H1 (cell line): ENCODE measurements around the gene GXYLT2. TPM values are rescaled to one million over a fixed set of nuclear protein-coding genes. Genes with fewer than 3 reads are reported as not detected.

Source experiments
- CTCF ChIA-PET: fragments of 300-600 bp; sonication (Branson Sonifier 250); formaldehyde crosslinking; loops from one replicate; lab custom pipeline; 2021; ENCODE audit not compliant: partially characterized antibody; lab: Charles Lee
- POLR2A ChIA-PET: fragments of 300-600 bp; sonication (Branson Sonifier 250); formaldehyde crosslinking; loops from one replicate; lab custom pipeline; 2021; ENCODE audit warnings: inconsistent platforms; ENCODE audit not compliant: partially characterized antibody; lab: Charles Lee
- DNase-seq, 2 experiments: peaks; one replicate each; pipeline versions ENCODE4 v3.0.0 to v3.0.0-alpha.2; 2010 to 2022; ENCODE audit warnings: low spot score in 2 of 2, low read depth in 1 of 2, mixed read lengths in 1 of 2
- FAIRE-seq: peaks from 2 replicates; lab custom pipeline; 2011; peaks lifted over from hg19 to GRCh38; lab: Jason Lieb, UNC
- H2AFZ ChIP-seq: 2 replicates; pipeline ENCODE4 v1.8.1; 2012; ENCODE audit warnings: low read length, inconsistent platforms
- H2AK5ac ChIP-seq: 2 replicates; pipeline ENCODE4 v1.6.1; 2013; ENCODE audit warnings: low read depth, low read length
- H2BK120ac ChIP-seq: replicated peaks from 2 replicates; pipeline ENCODE3; 2013; ENCODE audit warnings: low read depth, low read length, inconsistent platforms
- H2BK12ac ChIP-seq: 2 replicates; pipeline ENCODE4 v1.6.1; 2013; ENCODE audit warnings: low read depth, low read length
- H2BK15ac ChIP-seq: 2 replicates; pipeline ENCODE4 v1.6.1; 2013; ENCODE audit warnings: low read length
- H2BK20ac ChIP-seq: 2 replicates; pipeline ENCODE4 v1.6.1; 2013; ENCODE audit warnings: low read length
- H2BK5ac ChIP-seq: 2 replicates; pipeline ENCODE4 v1.6.1; 2013; ENCODE audit warnings: low read depth, low read length
- H3K14ac ChIP-seq: 2 replicates; pipeline ENCODE4 v1.6.1; 2013; ENCODE audit warnings: inconsistent platforms; ENCODE audit not compliant: insufficient read length
- H3K18ac ChIP-seq: 2 replicates; pipeline ENCODE4 v1.6.1; 2013; ENCODE audit warnings: low read length; ENCODE audit errors: extremely low read depth
- H3K23ac ChIP-seq: 2 replicates; pipeline ENCODE4 v1.6.1; 2013; ENCODE audit warnings: inconsistent platforms; ENCODE audit not compliant: insufficient read length
- H3K23me2 ChIP-seq: 2 replicates; pipeline ENCODE4 v1.6.1; 2013; ENCODE audit warnings: low read depth, low read length
- H3K27ac ChIP-seq: 2 replicates; pipeline ENCODE4 v1.6.1; 2011; ENCODE audit warnings: low read depth, low read length, inconsistent platforms
- H3K27me3 ChIP-seq, 4 experiments: replicated peaks in 1 of 4; 1 replicate in 1 of 4; 2 replicates in 3 of 4; pipeline versions ENCODE4 v1.6.1 to v1.8.1; 2011 to 2013; ENCODE audit warnings: low read length in 3 of 4, mild to moderate bottlenecking in 3 of 4, inconsistent platforms in 2 of 4, mixed read lengths in 2 of 4, moderate library complexity in 1 of 4; ENCODE audit not compliant: control insufficient read depth in 3 of 4, insufficient read depth in 3 of 4; ENCODE audit errors: extremely low read depth in 1 of 4
- H3K36me3 ChIP-seq, 4 experiments: 2 replicates each; pipeline versions ENCODE4 v1.6.1 to v1.8.1; 2011 to 2013; ENCODE audit warnings: mild to moderate bottlenecking in 4 of 4, low read length in 3 of 4, moderate library complexity in 2 of 4, control low read depth in 1 of 4, inconsistent platforms in 1 of 4; ENCODE audit not compliant: insufficient read depth in 4 of 4, control insufficient read depth in 2 of 4
- H3K4ac ChIP-seq: replicated peaks from 2 replicates; pipeline ENCODE3; 2013; ENCODE audit warnings: low read length, low read depth, mixed read lengths, inconsistent platforms; ENCODE audit not compliant: insufficient read length
- H3K4me1 ChIP-seq, 4 experiments: replicated peaks in 1 of 4; 1 replicate in 1 of 4; 2 replicates in 3 of 4; pipeline versions ENCODE4 v1.6.1 to v1.8.1; 2011 to 2013; ENCODE audit warnings: low read length in 3 of 4, inconsistent platforms in 2 of 4, mixed read lengths in 1 of 4; ENCODE audit not compliant: insufficient read depth in 4 of 4, control insufficient read depth in 3 of 4
- H3K4me2 ChIP-seq, 2 experiments: 2 replicates each; pipeline versions ENCODE4 v1.6.1 to v1.8.1; 2011 to 2013; ENCODE audit warnings: low read depth in 2 of 2, low read length in 2 of 2, control low read depth in 1 of 2, inconsistent platforms in 1 of 2, mild to moderate bottlenecking in 1 of 2; ENCODE audit not compliant: insufficient read depth in 1 of 2
- H3K4me3 ChIP-seq, 4 experiments: fragments of 200-600, 300-600 bp in 1 of 4; sonication (generic), shearing (Covaris generic), sonication (Bioruptor Twin) in 1 of 4; 2 replicates each; pipeline versions ENCODE4 v1.5.1 to v1.8.1; 2011 to 2016; ENCODE audit warnings: low read length in 4 of 4, low read depth in 3 of 4, control low read depth in 2 of 4, inconsistent platforms in 2 of 4, mild to moderate bottlenecking in 2 of 4, mixed read lengths in 1 of 4, moderate library complexity in 1 of 4; ENCODE audit not compliant: insufficient read depth in 2 of 4; ENCODE audit errors: extremely low read depth in 1 of 4
- H3K56ac ChIP-seq: replicated peaks from 2 replicates; pipeline ENCODE3; 2013; ENCODE audit warnings: low read depth, mild to moderate bottlenecking, mixed read lengths, low read length, inconsistent platforms; ENCODE audit not compliant: insufficient read length
- H3K79me1 ChIP-seq: 2 replicates; pipeline ENCODE4 v1.6.1; 2013; ENCODE audit warnings: low read depth, low read length, control low read depth
- H3K79me2 ChIP-seq, 2 experiments: 2 replicates each; pipeline versions ENCODE4 v1.6.1 to v1.8.1; 2012 to 2013; ENCODE audit warnings: low read length in 2 of 2, mild to moderate bottlenecking in 2 of 2, inconsistent platforms in 1 of 2; ENCODE audit not compliant: insufficient read depth in 2 of 2, control insufficient read depth in 1 of 2
- H3K9ac ChIP-seq, 4 experiments: replicated peaks in 1 of 4; 1 replicate in 1 of 4; 2 replicates in 3 of 4; pipeline versions ENCODE4 v1.6.1 to v1.8.1; 2011 to 2013; ENCODE audit warnings: low read depth in 3 of 4, low read length in 3 of 4, control low read depth in 2 of 4, mild to moderate bottlenecking in 2 of 4, moderate library complexity in 2 of 4, inconsistent platforms in 1 of 4; ENCODE audit errors: extremely low read depth in 1 of 4
- H3K9me3 ChIP-seq, 2 experiments: 2 replicates each; pipeline versions ENCODE4 v1.6.1 to v1.8.1; 2012 to 2013; ENCODE audit warnings: mild to moderate bottlenecking in 2 of 2, moderate library complexity in 2 of 2, control low read depth in 1 of 2, inconsistent platforms in 1 of 2, low read depth in 1 of 2, low read length in 1 of 2, mixed read lengths in 1 of 2; ENCODE audit not compliant: insufficient read depth in 2 of 2
- H4K20me1 ChIP-seq, 2 experiments: replicated peaks in 1 of 2; 2 replicates each; pipeline versions ENCODE3 to v1.8.1; 2011 to 2013; ENCODE audit warnings: inconsistent platforms in 2 of 2, low read length in 2 of 2, mild to moderate bottlenecking in 1 of 2; ENCODE audit not compliant: insufficient read depth in 2 of 2, control insufficient read depth in 1 of 2
- H4K5ac ChIP-seq: 2 replicates; pipeline ENCODE4 v1.6.1; 2013; ENCODE audit warnings: low read length, low read depth, mixed read lengths, inconsistent platforms; ENCODE audit not compliant: insufficient read length
- H4K8ac ChIP-seq: 2 replicates; pipeline ENCODE4 v1.8.0; 2013; ENCODE audit warnings: mild to moderate bottlenecking, moderate library complexity, low read length, inconsistent platforms; ENCODE audit not compliant: insufficient read depth; ENCODE audit errors: extremely low read depth
- H4K91ac ChIP-seq: replicated peaks from 2 replicates; pipeline ENCODE3; 2013; ENCODE audit warnings: low read length, mixed read lengths, inconsistent platforms; ENCODE audit not compliant: insufficient read length
- NANOG ChIP-seq: IDR thresholded peaks from 2 replicates; pipeline ENCODE4 v1.6.1; 2011; ENCODE audit warnings: low read length, low read depth, mild to moderate bottlenecking, inconsistent platforms; ENCODE audit not compliant: insufficient read depth, poor library complexity, severe bottlenecking
- SIX5 ChIP-seq: IDR thresholded peaks from 2 replicates; pipeline ENCODE4 v1.6.1; 2011; ENCODE audit warnings: mild to moderate bottlenecking, low read depth, low read length
- whole genome bisulfite sequencing, 2 experiments: shearing (Covaris generic) in 1 of 2; methylation state at CpG; one replicate each; pipeline versions ENCODE4 v1.1.6 to v1.1.7; 2013 to 2015; ENCODE audit warnings: low lambda C conversion rate in 2 of 2, mixed read lengths in 2 of 2, inconsistent platforms in 1 of 2, low coverage in 1 of 2, missing lambda C conversion rate in 1 of 2; ENCODE audit not compliant: insufficient replicate concordance in 2 of 2, insufficient coverage in 1 of 2, insufficient read length in 1 of 2; ENCODE audit errors: extremely low coverage in 1 of 2, missing lambda C conversion rate in 1 of 2; 5-methylcytosine and 5-hydroxymethylcytosine counted together
- polyA plus RNA-seq, 7 experiments: library from polyadenylated mRNA; depleted of rRNA in 3 of 7; stranded (reverse) in 5 of 7; unstranded in 2 of 7; fragments of >200 nt in 5 of 7; fragments of 200-250 nt in 2 of 7; gene quantifications; 1 replicate in 5 of 7; 2 replicates in 1 of 7; 4 replicates in 1 of 7; pipeline versions ENCODE4 v1.2.1 to v1.2.3, GENCODE V29; 2011 to 2013; ENCODE audit warnings: missing spikeins in 2 of 7, mixed read lengths in 2 of 7
- total RNA-seq: library from RNA; stranded (reverse); fragmentation: NEBNext Ultra II Directional; extraction: Animal tissue kit (Norgen Biotek cat#: 25700); gene quantifications from 2 replicates; pipeline ENCODE4 v1.2.1, GENCODE V29; 2021

GXYLT2 gene
- total and polyA plus RNA-seq, 2 of the 8 experiments (the other 6 are each of a cell fraction or from before 2014, with no cell fraction given): 1.8 to 5.6 TPM

DNA sequence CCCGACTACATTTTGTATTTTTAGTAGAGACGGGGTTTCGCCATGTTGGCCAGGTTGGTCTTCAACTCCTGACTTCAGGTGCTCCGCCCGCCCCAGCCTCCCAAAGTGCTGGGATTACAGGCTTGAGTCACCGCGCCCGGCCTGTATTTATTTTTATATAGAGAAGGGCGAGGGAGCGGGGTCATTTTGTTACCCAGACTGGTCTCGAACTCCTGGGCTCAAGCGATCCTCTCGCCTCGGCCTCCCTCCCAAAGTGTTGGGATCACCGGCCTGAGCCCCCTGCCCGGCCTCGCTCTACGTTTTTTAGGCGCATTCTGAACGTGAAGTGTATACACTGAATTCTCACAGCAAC is 108.3 kb downstream of the GXYLT2 start:
- Histone ChIP-seq H4K20me1 (peaks cover 18% of the 10 kb centered on the region in 2 experiments), H4K91ac (peak overlapping the region; percentile 88), H3K79me1 (no peaks in the 10 kb centered on the region), H3K27ac (peak overlapping the region; percentile 98; the same call in 1 of the 2 replicates), H3K79me2 (peaks cover 29 to 40% of the 10 kb centered on the region in 2 experiments), H3K14ac (no peak overlapping the region), H2BK20ac (no peak overlapping the region), H2AFZ (peak overlapping the region; percentile 90), H3K9ac (peak overlapping the region; percentile 35 to 95 (median 92)), H2BK12ac (peak overlapping the region; percentile 88; the same call in 1 of the 2 replicates), H3K18ac (peak overlapping the region; percentile 99), H3K23me2 (0 out of 2 replicates have a peak, but pooled peaks cover 4% of the 10 kb centered on the region), H3K4ac (peak overlapping the region; percentile 94), H2AK5ac (peak overlapping the region; percentile 76; the same call in 1 of the 2 replicates), H3K56ac (no peak overlapping the region), H3K4me3 (peak overlapping the region; percentile 89 to 100 (median 95); a peak in 7 of 8 replicates), H2BK5ac (peak overlapping the region; percentile 96), H3K23ac (no peak overlapping the region), H2BK15ac (peak overlapping the region; percentile 98; the same call in 1 of the 2 replicates), H3K27me3 (no peaks in the 10 kb centered on the region), H3K9me3 (no peaks in the 10 kb centered on the region), H4K5ac (peak overlapping the region; percentile 49), H3K36me3 (peaks cover 6 to 31% (median 10%) of the 10 kb centered on the region in 4 experiments; a peak in 5 of 8 replicates), H3K4me1 (peaks cover 0 to 6% (median 2%) of the 10 kb centered on the region in 4 experiments; a peak in 5 of 7 replicates), H3K4me2 (peak overlapping the region; percentile 79 to 82), H2BK120ac (peak overlapping the region; percentile 29), H4K8ac (peak overlapping the region; percentile 99)
- DNase-seq (no peak), FAIRE-seq (no peak)
- ChIA-PET CTCF (interaction anchor here (1.3 kb wide), 1 partner anchor 48 kb away, joined by 4 read pairs; no protein-coding TSS in a partner anchor), POLR2A (interaction anchor here (0.7 to 3.8 kb wide), 22 partner anchors 8 to 108 kb away, joined by 3 to 16 read pairs (median 4); partner anchors contain the start of gene GXYLT2)
- 82% methylated on average over 20 of the region's 20 CpGs; no CpG with 5 or more reads in 1 of the 2 experiments for WGBS, 2 experiments
- TF ChIP-seq SIX5 (no peak), NANOG (no peak)
